Activated CD4-positive, CD25-positive, alpha-beta regulatory T cell treated with anti-CD3 and anti-CD28 coated beads, Interleukin-2, amount 50 U/mL, for 24 hours (primary cell): ENCODE measurements around the gene BRS3.
"Not testable (repeated sequence)": the region's sequence is repeated elsewhere in the genome, so short reads cannot be mapped to it uniquely, and the experiment has no call there.

Experiments
- ATAC-seq, 2 donors: fragments of 150-1000 bp; cut with Tn5 transposase; one replicate each; pipeline ENCODE4 v1.10.0; 2021; ENCODE audit warnings: mild to moderate bottlenecking in 1 of 2, moderate library complexity in 1 of 2

BRS3 gene

DNA sequence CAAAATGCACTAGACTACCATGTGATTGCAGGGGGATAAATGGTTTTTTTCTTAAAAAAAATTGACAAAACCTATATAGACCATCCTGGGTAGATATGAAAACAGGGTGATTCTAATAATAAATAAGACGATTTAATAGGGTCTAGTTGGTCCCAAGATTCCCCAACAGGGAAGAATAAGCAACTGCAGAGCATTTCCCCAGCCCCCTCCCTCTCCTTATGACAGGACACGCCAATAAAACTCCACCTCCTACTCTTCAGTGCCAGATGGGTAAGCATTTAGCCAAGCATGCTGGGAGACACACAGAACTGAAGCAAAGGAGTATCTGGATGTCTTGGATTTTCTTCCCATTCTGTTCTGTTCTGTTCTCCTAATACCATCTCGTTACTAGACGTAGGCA is at the start of gene BRS3:
BRS3 (plus strand) TSS at position 301 of the 400 bp plus-strand sequence. CDS start 168 bp downstream, outside the sequence.
- ATAC-seq: no peak

DNA sequence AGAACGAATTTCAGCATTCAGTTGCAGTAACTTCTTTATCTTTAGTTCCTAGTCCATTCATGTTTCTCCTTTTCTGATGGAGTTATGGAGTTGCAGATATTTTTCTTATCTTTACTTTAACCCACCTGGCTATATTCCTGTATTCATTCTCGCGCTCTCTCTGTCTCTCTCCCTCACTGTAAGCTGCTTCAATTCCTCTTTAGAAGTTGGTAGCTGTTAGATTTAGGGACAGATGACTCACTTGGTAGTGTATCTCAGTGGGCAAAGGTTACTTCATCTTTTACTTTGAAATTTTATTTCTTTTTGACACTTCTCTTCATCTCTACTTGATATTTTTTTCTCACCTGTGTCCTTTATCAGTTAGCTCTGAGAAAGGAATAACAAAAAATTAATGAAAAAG is 49.6 kb upstream of the BRS3 start:
- no peak for ATAC-seq

DNA sequence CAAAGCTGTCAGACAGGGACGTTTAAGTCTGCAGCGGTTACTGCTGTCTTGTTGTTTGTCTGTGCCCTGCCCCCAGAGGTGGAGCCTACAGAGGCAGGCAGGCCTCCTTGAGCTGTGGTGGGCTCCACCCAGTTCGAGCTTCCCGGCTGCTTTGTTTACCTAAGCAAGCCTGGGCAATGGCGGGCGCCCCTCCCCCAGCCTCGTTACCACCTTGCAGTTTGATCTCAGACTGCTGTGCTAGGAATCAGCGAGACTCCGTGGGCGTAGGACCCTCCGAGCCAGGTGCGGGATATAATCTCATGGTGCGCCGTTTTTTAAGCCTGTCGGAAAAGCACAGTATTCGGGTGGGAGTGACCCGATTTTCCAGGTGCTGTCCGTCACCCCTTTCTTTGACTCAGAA is 42.1 kb upstream of the BRS3 start:
- not testable (repeated sequence) for ATAC-seq

DNA sequence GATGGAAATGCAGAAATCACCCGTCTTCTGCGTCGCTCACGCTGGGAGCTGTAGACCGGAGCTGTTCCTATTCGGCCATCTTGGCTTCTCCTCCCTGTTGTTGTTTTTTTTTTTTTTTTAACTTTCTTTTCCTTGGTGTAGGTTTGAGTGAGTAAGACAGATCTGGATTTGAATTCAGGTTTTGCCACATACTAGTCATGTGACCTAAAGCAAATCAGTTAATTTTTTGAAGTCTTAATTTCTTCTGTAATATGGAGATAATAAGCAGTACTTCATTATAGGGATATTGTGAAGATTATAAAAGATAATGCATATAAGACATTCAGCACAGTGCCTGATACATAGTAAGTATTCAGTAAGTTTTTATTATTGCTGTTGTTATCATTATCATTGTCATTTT is 41.5 kb upstream of the BRS3 start:
- no peak for ATAC-seq

DNA sequence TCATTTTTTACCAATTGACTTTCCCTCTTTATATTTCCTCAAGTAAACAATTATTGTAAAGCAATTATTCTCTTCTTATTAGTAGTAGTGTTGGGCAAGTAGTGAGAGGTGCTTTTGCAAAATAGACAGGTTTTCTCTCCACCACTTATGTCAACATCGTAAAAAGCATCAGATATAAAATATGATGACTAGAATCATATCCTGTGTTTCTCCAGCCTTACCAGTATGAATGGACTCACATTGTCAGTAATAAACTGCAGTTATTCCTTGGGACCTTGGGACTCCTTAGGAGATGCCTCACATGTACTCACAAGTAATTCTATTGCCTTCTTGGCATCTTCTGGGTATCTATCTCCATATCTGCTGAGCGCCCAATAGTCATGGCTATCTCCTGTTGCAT is 40.4 kb upstream of the BRS3 start:
- no peak for ATAC-seq

DNA sequence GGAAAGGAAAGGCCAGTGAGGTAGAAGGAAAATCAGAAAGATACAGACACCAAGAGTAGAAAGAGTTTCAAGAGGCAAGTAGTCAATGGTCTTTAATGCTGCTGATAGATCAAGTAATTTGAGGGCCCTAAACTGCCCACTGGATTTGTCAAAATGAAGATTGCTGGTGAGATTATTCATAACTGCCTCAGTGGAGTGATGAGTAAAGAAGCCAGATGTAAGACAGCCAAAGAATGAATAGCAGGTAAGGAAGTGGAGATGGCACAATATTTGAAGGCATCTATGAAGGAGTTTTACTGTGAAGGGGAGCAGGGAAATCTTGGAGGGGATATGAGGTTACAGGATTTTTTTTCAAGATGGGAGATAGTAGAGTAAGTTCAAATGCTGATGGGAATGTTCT is 39.8 kb upstream of the BRS3 start:
- no peak for ATAC-seq

DNA sequence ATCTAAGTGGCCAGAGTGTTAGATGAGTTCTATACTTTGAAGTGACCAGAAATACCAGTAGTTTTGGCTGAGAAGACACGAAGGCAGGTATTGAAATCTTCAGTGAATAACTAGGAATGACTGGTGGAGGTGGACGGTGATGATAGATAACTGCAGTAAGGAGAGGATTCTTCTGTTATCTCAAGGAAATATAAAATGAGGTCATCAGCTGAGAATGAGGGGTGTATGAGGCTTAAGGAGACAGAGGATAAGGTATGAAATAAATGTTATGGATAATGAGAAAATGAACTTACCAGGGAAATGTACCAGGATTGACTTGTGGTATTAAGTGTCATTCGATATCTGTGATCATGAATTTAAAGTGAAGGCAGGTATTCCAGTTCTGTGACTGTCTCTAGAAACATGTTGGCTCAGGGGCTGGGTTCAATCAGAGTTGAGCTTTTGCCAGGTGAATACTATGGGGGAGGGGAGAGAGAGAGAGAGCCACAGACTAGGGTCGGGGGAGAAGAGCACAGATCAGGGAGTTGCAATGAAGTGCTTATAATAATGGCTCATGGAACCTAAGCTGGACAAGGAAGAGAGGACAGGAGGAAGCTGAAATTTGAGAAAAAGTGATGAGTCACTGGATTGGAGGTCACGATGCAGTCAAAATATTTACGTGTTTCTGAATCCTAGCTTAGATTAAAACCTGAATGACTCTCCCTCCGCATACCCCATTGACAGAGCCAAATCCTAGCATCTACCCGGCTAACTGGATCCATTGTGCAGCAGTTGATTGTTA is 37.5 kb upstream of the BRS3 start:
- ATAC-seq: no peak

DNA sequence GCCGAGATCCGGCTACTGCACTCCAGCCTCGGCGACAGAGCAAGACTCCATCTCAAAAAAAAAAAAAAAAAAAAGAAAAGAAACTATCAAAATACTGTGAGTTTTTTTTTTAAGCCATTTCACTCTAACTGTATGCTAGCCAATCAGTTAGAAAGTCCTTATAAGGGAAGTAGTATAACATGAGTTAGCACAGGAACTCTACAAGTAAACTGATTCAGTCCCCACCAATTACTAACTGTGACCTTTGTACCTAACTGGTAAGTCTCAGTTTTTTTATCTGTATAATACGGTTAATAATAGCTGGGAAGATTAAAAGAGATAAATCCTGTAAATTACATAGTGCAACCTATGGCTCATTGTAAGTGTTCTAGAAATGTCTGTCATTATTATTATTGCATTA is 35.1 kb upstream of the BRS3 start:
- no peak for ATAC-seq

DNA sequence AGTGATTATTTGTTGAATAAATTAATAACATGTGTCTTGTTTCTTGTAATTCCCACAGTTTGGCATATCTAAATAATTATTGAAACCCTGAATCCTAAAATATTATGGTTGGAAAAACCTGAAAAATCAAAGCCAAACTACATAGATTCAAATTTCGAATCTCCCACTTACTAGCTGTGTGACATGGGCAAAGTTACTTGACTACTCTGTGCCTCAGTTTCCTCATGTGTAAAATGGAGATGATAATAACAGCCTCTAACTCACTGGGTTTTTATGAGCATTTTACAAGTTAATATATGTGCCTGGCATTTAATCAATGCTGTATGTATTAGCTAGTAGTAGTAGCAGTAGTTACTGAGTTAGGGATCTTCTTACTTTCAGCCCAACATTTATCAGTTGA is 34.6 kb upstream of the BRS3 start:
- no peak for ATAC-seq

DNA sequence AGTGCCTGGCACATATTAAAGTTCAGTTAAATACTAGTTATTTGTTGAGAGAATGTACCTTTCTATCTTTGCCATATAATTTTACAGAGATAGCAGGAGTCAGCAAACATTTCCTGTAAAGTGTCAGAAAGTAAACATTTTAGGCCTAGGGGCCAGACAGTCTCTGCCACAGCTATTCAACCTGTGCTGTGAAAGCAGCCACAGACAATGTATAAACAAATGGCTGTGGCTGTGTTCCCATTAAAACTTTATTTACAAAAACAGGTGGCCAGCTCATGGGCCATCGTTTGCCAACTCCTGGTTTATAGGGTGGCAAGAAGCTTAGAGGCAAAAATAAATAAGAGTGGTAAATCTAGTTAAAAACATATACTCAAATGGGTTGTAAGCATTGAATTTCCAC is 34.0 kb upstream of the BRS3 start:
- no peak for ATAC-seq

DNA sequence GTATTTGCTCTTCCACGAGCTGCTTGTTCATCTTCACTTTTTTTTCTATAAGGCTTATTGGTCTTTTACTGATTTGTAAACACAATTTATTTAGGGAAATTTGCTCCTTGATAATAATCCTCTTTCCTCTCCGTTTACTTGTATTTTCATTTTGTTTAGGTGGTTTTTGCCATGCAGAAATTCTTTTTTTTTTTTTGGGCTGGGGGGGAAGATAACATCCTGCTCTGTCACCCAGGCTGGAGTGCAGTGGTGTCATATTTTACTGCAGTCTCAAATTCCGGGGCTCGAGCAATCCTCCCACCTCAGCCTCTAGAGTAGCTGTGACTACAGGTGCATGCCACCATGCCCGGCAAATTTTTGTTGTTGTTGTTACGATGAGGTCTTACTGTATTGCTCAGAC is 31.6 kb upstream of the BRS3 start:
- ATAC-seq: no peak

DNA sequence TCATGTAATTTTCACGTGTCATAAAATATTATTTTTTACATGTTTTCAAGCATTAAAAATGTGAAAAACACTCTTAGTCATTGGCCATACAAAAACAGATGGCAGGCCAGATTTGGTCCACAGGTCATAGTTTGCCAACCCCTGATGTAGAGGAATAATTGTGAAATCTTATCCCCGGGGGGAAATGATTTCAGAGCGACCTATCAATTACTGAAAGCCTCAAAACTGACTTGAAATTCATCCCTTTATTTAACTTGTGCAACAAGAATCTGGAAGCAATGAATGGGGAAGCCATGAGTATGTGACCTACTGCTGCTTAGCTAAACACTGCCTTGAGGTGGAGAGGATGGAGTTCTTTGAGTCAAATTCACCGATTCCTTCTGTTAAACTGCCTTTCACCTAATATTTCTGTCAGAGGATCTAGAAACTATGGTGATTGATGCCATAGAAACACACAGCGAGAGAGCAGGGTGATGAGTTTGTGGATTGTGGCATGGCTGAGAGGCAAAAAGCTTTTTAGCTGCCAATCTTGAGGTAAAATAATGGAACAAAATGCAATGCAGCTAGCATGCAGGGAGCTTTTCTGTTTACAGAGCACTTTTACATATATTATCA is 30.3 kb upstream of the BRS3 start:
- no peak for ATAC-seq

DNA sequence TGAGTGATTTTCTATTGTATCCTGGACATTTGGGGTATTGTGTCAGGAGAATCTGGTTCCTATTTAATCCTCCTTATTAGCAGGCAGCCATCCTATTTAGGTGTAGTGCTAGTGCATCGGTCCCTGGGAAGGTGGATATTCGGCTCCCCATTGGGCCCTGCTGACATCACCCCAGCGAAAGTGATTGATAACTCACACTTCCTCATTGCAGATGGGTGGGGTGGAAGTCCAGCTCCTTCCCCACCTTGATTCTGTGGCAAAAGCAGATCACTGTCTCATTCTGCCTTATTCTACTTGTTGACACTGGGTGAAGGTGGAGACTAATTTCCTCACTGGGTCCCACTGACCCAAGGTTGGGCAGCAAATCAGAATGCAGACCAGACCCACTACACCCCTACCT is 23.2 kb upstream of the BRS3 start:
- ATAC-seq: no peak

DNA sequence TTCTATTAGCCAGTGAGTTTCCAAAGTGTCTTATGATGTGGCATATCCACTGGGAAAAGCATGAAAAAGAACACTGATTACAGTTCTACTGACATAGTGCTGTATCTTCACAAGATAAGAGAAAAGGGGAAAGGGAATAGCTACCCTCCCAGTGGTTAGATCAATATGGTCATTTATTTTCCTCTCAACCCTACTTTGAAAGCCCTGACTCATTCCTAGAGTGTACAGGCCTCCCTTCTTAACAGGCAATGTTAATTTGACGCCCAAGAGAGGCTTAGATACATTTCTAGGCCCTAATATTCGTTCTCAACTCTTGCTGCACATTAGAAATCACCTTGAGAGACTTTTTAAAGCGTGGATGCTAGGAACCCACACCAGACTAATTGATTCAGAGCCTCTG is 20.4 kb upstream of the BRS3 start:
- no peak for ATAC-seq

DNA sequence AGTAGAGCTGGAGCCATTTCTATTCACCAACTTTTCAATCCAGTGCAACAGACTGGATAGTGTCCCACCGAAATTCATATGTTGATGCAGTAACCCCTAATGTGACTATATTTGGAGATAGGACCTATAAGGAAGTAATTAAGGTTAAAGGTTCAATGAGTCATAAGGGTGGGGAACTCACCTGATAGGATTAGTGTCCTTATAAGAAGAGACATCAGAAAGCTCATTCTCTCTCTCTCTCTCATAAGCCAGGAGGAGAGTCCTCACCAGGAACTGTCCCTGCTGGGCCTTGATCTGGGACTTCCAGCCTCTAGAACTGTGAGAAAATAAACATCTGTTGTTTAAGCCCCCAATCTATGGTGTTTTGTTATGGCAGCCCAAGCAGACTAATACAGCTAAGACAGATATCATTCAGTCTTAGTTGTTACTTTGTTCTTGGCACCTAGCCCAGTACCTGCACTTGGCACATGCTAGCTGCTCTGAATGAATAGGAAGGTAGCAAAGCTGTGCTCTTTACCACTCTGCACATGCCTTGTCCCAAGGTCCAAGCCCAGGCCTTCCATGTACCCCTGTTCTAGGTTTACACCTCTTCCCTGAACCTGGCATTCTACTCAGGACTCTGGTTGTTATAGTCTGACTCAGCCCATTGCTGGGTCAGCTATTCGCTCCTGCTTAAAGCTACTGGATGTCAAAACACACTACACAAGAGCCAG is 19.2 kb upstream of the BRS3 start:
- ATAC-seq: no peak

DNA sequence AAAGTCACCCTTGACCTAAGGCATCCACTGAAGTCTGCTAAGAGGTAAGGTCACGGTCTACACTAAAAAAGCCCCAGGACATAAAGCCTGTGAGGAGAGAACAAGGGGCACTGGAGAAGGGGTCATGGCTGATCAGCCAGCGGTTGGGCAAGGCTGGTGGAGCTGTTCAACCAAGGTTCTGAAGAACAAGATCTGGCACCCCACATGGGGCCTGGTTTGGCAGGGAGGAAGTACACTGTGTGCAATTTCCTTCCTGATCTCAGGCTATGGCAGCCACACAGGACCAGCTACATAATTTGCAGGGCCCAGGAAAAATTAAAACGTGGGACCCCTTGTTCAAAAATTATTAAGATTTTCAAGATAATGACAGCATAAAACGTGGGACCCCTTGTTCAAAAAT is 14.1 kb upstream of the BRS3 start:
- ATAC-seq: no peak

DNA sequence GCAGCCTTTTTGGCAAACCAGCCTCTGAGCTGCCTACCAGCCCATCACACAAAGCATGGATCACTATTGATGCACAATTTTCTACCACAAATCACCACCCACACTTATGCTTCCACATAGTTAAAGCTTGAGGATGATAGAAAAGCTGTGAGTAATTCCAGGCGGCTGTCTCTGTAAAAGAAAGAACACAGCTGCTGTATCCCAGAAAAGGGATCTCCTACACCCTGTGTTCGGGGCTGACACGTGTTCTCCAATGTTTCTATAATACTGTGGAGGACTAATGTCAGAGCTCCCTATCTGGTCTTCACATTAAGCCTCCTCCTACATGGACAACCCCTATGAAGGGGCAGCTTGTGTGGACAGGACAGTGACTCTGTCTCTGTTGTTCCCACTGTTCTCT is 12.5 kb upstream of the BRS3 start:
- no peak for ATAC-seq

DNA sequence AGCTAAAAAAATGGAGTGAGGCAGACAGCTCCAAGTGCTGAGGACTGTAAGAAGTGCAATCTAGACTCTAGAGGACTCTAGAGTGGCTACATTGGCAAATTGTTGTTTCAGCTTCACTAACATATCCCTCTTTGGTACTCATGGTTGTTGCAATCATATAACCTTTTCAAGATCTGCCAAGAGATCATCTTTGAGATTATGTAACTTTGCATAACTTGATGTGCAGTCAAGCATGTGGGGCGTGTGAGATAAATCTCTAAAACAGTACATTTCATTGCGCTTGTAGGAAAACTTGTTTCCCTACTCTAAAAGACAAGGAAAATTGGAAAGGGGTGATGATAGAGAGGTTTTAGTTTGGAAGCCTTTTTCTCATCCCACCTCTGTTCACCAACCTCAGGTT is 11.2 kb upstream of the BRS3 start:
- no peak for ATAC-seq

DNA sequence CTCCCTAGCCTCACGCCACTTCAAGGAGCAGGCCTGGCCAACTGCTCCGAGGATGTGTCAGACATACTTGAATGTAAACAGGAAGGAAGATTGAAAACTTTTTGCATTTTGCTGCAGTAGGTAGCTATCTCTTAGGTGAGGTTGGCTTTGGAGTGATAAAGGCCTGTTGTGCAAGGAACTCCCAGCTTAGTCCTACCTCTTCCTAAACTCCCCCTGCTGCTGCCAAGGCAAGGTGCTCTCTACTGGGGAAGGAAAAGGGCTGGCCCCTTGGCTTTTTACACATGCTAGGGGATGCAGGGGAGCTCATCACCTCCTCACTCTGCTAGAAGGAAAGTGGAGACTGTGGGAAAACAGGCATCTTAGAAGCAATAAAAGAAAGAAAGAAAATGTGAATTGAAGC is 10.7 kb upstream of the BRS3 start:
- no peak for ATAC-seq

DNA sequence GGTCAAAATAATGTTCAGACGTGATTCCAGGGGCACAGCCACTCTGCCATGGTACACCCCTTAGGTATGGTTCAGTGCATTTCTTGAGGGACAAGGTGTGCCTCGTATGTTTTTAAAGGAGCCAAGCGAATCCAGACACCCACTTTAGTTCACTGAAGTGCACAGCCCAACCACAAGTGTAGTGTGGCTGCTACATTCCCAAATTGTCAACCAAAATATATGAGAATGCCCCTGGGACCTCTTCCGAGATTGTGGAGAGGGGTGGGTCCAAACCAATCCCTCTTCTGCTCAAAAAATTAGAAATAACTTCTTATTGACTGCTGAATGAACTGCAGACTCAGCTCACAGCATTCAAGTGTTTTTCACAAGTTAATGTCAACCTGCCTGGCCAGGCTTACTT is 7.4 kb upstream of the BRS3 start:
- no peak for ATAC-seq

DNA sequence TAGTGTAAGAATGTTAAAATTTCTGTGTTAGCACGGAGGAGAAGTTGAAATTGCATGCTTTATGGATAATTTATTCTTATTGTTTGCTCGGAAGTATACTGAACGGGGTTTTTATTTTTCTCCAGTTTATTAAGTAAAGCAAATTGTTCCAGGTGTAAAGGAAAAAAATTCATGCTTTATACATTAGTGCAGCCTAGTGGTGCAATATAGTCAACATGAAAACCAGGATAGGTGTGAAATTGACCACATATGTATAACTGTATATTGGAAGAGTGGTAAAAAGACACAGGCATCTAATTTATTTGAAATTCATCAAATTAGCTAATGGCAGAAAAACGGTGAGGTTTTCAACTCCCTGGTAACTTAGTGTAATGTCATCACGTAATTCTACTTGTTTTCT is 959 bp downstream of the BRS3 start:
- no peak for ATAC-seq

DNA sequence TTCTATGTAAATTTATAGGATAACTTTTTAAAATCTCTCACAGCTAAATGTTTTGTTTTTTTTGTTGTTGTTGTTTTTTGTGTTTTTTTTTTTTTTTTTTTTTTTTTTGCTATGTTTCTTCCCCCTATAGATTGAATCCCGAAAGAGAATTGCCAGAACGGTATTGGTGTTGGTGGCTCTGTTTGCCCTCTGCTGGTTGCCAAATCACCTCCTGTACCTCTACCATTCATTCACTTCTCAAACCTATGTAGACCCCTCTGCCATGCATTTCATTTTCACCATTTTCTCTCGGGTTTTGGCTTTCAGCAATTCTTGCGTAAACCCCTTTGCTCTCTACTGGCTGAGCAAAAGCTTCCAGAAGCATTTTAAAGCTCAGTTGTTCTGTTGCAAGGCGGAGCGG is 4.1 kb downstream of the BRS3 start:
- no peak for ATAC-seq

DNA sequence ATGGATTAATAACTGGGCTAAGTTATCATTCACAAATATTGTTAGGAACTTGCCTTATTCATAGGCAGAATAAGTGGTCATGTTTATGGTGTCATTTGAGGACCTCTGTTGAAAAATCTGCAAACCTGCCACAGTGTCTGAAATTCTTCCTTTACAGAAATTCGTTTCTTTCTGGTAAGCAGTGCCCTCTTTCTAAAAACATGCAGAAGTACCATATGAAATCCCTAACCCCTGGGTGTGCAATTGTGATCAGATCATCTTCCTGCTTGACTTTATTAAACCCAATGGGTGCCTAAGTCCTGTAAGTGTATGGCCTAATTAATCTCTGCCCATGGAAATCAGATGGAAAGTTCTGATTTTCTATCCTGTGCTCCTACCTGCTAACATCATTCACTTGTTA is 5.3 kb downstream of the BRS3 start:
- no peak for ATAC-seq

DNA sequence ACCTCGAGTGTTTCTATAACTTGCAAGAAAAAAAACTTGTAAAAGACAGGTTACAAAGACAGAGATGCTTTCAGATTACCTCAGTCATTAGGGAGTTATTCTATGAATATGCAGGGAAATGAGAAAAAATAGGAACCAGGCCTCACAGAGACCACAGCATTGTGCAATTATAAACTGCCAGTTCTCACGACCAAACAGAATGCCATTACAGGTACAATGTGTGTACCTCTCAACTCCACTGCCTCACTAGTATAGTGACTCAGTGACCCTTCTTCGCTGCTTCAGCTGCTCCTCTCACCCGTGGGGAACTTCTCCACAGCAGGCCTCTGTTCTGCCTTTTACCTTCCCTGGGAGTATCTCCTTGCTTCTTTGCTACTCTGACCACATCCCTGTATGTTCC is 7.3 kb downstream of the BRS3 start:
- ATAC-seq: no peak
